Fibroblast of pulmonary artery (primary cell): Measurements from ENCODE around the gene E2F3.

Experiments used
- DNase-seq: peaks from one replicate; pipeline ENCODE4 v3.0.0-alpha.2; 2010; ENCODE audit warnings: low read depth
- H3K4me3 ChIP-seq: replicated peaks from 2 replicates; pipeline ENCODE4 v1.5.1; 2011; ENCODE audit warnings: low read depth, mild to moderate bottlenecking, control low read depth, low read length, moderate library complexity
- TF ChIP-seq, protein P1 (sequence below): IDR thresholded peaks from 2 replicates; pipeline ENCODE4 v1.5.1; 2011; ENCODE audit warnings: mild to moderate bottlenecking, control low read depth, low read length, inconsistent platforms; ENCODE audit errors: missing control alignments

E2F3 gene

DNA sequence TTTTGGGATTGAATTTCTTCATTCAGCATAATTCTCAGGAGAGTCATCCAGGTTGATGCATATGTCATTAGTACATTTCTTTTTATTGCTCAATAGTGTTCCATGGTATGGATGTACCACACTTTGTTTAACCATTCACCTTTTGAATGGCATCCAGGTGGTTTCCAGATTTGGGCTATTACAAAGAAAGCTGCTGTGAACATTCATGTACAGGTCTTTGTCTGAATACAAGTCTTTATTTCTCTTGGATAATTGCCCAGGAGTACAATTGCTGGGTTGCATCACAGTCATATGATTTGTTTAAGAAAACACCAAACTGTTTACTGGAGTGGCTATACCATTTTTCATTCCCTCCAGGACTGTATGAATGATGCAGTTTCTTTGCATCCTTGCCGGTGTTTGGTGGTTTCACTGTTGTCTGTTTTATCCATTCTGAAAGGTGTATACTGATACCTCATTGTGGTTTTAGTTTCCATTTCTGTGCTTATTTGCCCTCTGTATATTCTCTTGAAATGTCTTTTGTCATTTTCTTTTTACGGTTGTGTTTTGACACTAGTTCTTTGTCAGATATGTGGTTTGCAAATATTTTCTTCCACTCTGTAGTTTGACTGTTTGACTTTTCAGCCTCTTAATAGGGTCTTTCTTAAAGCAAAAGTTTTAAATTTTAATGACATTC, 141.4 kb downstream of the E2F3 start:
- peak; percentile 95 for DNase-seq
- H3K4me3 ChIP-seq, result peak overlapping the region; percentile 18
- TF ChIP-seq, protein P1, sequence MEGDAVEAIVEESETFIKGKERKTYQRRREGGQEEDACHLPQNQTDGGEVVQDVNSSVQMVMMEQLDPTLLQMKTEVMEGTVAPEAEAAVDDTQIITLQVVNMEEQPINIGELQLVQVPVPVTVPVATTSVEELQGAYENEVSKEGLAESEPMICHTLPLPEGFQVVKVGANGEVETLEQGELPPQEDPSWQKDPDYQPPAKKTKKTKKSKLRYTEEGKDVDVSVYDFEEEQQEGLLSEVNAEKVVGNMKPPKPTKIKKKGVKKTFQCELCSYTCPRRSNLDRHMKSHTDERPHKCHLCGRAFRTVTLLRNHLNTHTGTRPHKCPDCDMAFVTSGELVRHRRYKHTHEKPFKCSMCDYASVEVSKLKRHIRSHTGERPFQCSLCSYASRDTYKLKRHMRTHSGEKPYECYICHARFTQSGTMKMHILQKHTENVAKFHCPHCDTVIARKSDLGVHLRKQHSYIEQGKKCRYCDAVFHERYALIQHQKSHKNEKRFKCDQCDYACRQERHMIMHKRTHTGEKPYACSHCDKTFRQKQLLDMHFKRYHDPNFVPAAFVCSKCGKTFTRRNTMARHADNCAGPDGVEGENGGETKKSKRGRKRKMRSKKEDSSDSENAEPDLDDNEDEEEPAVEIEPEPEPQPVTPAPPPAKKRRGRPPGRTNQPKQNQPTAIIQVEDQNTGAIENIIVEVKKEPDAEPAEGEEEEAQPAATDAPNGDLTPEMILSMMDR, result no peak
